OCI-LY3 (cell line): ENCODE measurements around the gene PROSER3.

Experiments
- EZH2phosphoT487 ChIP-seq: fragments of 200-600 bp; shearing (Covaris generic); IDR thresholded peaks from 2 replicates; pipeline ENCODE4 v1.6.1; 2018; ENCODE audit warnings: antibody characterized with exemption, mixed run types, low read depth
- TF ChIP-seq, protein P1 (sequence below): fragments of 200-600, 300-600 bp; sonication (generic); IDR thresholded peaks from 2 replicates; pipeline ENCODE4 v1.5.1; 2014; ENCODE audit warnings: antibody characterized with exemption, low read length, low read depth

DNA sequence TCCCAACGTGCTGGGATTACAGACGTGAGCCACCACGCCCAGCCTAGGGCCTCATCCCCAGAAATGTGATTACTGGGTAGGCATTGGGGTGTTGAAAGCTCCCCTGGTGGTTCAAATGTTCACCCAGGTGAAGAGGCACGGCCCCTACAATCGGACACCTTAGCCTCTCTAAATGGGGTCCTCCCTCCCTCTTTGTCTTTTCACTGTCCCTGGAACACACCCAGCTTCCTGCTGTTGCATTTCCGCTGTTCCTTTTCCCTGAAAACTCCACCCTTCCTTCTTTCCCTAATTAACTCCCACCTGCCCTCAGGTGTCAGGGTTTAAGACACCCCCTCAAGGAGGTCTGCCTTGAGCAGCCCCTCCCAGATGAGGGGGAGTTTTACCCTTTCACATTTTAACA lies 58.3 kb downstream of the PROSER3 start:
- TF ChIP-seq, protein P1, sequence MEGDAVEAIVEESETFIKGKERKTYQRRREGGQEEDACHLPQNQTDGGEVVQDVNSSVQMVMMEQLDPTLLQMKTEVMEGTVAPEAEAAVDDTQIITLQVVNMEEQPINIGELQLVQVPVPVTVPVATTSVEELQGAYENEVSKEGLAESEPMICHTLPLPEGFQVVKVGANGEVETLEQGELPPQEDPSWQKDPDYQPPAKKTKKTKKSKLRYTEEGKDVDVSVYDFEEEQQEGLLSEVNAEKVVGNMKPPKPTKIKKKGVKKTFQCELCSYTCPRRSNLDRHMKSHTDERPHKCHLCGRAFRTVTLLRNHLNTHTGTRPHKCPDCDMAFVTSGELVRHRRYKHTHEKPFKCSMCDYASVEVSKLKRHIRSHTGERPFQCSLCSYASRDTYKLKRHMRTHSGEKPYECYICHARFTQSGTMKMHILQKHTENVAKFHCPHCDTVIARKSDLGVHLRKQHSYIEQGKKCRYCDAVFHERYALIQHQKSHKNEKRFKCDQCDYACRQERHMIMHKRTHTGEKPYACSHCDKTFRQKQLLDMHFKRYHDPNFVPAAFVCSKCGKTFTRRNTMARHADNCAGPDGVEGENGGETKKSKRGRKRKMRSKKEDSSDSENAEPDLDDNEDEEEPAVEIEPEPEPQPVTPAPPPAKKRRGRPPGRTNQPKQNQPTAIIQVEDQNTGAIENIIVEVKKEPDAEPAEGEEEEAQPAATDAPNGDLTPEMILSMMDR, result no peak
- TF ChIP-seq EZH2phosphoT487, result no peak
